ENCODE measurements around the gene CDH4. TPM values are rescaled to one million over a fixed set of nuclear protein-coding genes. Genes with fewer than 3 reads are reported as not detected.
"Not testable (repeated sequence)": the region's sequence is repeated elsewhere in the genome, so short reads cannot be mapped to it uniquely, and the experiment has no call there.

CDH4 gene
- polyA plus RNA-seq, 4 donors = 6.1 to 8.9 (median 6.8) TPM

- DNase-seq (ENCODE audit: low read depth in 4 of 4, low spot score in 3 of 4) = no peak
These were observed 157.1 kb downstream of the CDH4 start for GRCh38 chr20:61408951-61409740.

DNA sequence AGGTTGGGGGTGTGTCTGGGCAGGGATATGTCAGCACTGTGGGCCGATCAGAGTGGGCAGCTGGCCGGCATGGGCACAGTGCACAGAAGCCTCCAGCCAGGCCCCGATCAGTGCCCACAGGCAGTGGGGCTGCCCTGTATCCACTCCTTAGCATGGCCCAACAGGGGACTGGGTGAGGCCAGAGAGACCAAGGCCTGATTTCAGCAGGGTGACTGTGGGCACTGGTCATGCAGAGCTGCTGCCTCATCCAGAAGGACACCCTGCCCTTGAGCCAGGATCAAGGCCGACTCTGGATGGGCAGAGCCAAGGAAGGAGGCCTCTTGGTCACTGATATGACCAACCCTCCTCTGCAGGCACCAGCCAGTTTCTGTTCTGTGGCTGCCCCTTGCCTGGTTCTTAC lies 159.7 kb downstream of the CDH4 start:
- DNase-seq (ENCODE audit: low read depth in 4 of 4, low spot score in 3 of 4) = no peak

DNA sequence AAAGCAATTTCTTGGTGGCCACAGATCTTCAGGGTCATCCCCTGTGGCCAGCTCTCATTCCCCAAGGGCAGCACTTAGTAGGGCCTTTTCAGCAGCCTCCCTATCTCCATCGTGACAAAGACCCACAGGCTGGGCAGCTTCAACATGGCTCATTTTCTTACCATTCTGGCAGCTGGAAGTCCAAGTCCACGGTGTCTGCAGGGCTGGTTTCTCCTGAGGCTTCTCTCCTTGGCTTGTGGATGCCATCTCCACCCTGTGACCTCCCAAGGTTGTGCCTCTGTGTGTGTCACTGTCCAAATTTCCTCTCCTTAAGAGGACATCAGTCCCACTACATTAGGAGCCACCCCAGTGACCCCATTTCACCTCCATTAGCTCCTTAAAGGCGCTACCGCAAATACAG lies 161.7 kb downstream of the CDH4 start:
- DNase-seq (ENCODE audit: low read depth in 4 of 4, low spot score in 3 of 4) = no peak

GRCh38 chr20:61414455-61414991 lies 162.5 kb downstream of the CDH4 start:
- no peak for DNase-seq (ENCODE audit: low read depth in 4 of 4, low spot score in 3 of 4)

GRCh38 chr20:61416546-61416945 lies 164.5 kb downstream of the CDH4 start:
- no peak for DNase-seq (ENCODE audit: low read depth in 4 of 4, low spot score in 3 of 4)

DNA sequence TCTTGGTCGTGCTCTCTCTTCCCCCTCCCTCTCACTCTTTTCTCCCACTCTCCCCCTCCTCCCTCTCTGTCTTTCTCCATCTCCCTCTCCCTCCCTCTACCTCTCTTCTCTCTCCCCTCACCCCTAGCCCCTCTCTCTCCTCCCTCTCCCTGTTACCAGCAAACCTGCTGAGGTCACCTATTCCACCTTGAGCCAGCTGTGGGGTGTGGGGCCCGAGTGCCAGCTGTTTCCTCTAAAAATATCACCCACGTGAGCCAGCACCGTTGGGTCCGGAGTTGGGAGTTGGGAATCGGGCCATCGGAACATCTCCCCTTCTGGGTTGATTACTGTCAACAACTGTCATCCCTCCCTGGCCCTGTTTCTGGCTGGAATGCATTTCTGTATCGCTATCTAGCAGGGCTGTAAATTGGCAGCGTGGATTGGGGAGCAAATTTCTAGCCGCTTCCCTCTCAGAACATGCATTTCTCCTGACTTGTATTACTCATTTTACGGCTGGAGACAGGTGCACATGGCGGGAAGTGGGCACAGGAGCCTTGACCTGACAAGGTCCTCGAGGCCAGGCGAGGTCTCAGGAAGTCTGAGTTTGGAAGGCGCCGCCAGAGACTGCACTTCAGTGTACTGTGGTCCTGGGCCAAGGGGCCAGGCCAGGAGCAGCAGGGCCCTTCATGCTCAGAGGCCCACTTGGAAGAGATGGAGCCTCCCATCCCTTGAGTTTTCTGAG lies 165.3 kb downstream of the CDH4 start:
- no peak for DNase-seq (ENCODE audit: low read depth in 4 of 4, low spot score in 3 of 4)

GRCh38 chr20:61419010-61419409 lies 166.9 kb downstream of the CDH4 start:
- no peak for DNase-seq (ENCODE audit: low read depth in 4 of 4, low spot score in 3 of 4)

GRCh38 chr20:61419501-61419900 lies 167.4 kb downstream of the CDH4 start:
- no peak for DNase-seq (ENCODE audit: low read depth in 4 of 4, low spot score in 3 of 4)

DNA sequence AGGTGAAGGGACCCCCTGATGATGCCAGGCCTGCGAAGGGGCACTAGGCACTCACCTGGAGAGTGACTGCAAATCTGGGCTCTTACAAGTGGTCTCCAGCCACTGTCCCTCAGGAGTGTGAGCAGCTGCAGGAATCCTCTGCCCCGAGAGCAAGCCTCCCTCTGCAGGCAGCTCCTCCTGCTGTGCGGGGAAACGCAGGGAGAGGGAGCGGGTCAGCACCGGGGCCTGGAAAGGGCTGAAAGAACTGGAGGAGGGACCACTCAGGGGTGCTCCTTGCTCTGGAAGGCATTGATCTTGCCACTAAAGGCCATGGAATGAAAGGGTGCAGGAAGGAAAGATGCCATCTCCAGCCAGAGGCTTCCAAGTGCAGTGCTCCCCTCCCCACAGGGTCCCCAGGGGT lies 168.0 kb downstream of the CDH4 start:
- DNase-seq (ENCODE audit: low read depth in 4 of 4, low spot score in 3 of 4) = no peak

DNA sequence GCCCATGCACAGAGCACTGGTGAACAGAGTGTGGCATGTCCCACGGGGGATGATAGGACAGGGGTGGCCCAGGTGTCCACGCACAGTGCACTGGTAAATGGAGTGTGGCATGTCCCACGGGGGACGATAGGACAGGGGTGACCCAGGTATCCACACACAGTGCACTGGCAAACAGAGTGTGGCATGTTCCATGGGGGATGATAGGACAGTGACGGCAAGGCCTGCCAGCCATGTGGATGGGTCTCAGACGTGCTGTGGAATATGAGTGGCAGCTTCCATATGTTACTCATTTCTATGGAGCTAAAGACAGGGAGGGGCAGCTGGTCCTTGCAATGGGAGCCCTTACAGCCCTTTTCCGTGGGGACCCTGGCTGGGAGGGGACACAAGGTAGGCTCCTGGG lies 168.7 kb downstream of the CDH4 start:
- no peak for DNase-seq (ENCODE audit: low read depth in 4 of 4, low spot score in 3 of 4)

DNA sequence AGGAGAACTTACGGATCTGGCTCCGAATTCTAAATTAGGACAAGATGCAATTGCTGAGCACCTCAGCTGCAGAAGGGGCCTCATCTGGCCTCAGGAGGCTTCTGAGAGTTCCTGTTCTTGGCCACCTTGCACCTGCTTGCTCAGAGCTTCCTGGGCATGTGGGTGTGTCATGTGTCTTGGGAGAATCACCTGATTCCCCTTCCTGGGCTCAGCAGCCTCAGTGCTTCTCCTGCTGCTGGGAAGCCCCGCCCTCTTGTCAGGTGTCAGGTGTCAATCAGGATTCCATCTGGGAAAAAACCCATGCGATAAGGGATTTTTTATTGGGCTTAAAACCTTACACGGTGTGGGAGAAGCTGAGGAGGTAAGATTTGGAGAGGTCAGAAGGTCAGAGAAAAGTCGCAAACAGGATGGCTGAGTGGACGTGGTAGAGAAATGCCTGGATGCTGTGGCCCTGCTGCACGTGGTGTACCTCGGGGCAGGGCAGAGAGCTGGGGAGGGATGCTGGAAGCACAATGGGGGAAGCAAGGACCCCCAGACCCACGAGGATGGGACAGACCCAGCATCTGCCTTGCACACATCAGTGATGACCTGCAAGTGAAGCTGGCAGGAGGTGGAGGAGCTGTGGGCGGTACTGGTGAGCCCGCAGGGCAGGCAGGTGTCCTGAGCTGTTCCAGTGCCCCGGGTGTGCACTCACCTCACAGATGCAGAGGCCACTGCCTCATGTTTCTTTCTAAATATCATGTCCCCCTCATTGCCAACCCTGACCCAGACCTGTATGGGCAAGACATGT lies 170.8 kb downstream of the CDH4 start:
- DNase-seq (ENCODE audit: low read depth in 4 of 4, low spot score in 3 of 4) = no peak

GRCh38 chr20:61424011-61424627 lies 172.1 kb downstream of the CDH4 start:
- no peak for DNase-seq (ENCODE audit: low read depth in 4 of 4, low spot score in 3 of 4)

GRCh38 chr20:61424628-61425420 lies 172.8 kb downstream of the CDH4 start:
- DNase-seq (ENCODE audit: low read depth in 4 of 4, low spot score in 3 of 4) = no peak

GRCh38 chr20:61425541-61425991 lies 173.5 kb downstream of the CDH4 start:
- DNase-seq (ENCODE audit: low read depth in 4 of 4, low spot score in 3 of 4) = not testable (repeated sequence)

DNA sequence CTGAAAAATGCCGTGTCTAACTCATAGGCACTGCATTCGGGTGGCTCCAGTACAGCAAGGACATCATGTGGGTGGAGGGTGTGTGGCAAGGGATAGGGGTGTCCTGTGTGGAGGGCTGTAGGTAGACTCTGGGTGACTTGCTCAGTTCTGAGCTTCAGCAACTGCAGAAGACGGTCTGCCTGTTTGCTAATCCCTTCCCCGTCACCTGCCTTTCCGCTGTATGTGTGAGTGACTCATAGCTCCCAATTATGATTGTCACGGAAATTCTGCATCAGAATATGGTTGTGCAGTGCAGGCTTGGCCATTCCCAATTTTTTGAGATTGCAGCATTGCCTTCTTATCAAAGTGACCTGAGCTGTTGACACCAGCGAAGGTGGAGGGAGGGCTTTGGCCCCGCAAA lies 174.3 kb downstream of the CDH4 start:
- DNase-seq (ENCODE audit: low read depth in 4 of 4, low spot score in 3 of 4) = no peak

GRCh38 chr20:61429458-61430227 lies 177.6 kb downstream of the CDH4 start:
- no peak for DNase-seq (ENCODE audit: low read depth in 4 of 4, low spot score in 3 of 4)

GRCh38 chr20:61430228-61430624 lies 178.2 kb downstream of the CDH4 start:
- DNase-seq (ENCODE audit: low read depth in 4 of 4, low spot score in 3 of 4) = no peak

GRCh38 chr20:61433176-61433575 lies 181.1 kb downstream of the CDH4 start:
- no peak for DNase-seq (ENCODE audit: low read depth in 4 of 4, low spot score in 3 of 4)

DNA sequence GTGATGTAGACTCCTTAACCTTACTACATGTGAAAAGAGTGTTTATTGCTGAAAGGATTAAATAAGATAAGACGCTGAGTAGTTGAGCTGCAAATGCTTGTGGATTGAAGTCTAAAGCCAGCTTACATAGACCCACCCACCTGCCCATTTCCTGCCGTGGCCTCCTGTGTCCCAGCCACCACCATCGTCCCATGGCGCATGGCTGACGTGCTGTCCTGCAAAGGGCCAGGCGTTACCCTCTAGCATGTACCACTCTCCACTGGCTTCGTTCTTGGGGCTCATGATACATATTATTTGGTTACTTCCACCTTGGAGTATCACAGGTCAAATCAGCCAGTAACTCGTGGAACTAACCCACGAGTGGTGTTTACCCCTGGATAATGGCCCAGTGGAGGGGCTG lies 181.8 kb downstream of the CDH4 start:
- no peak for DNase-seq (ENCODE audit: low read depth in 4 of 4, low spot score in 3 of 4)
